Posterior vena cava (tissue), 2 donors: ENCODE results near the gene SLC2A3. TPM values are rescaled to one million over a fixed set of nuclear protein-coding genes. Genes with fewer than 3 reads are reported as not detected.
"Not testable (repeated sequence)": the region's sequence is repeated elsewhere in the genome, so short reads cannot be mapped to it uniquely, and the experiment has no call there.

Source experiments
- DNase-seq: peaks from one replicate; pipeline ENCODE4 v3.0.0-alpha.2; 2020; ENCODE audit warnings: low spot score
- intact Hi-C, 2 donors: fragments of 100-400 bp; cut with DNase I; formaldehyde crosslinking; loops; one replicate each; pipeline versions ENCODE4 v1.14.1 to v1.14.2; 2022 to 2023
- total RNA-seq, 2 donors: library from RNA; stranded (reverse); fragmentation: NEBNext Ultra II Directional; extraction: Animal tissue kit (Norgen Biotek cat#: 25700); gene quantifications; one replicate each; pipeline ENCODE4 v1.2.1, GENCODE V29; 2021
- donor health status: DM: yes; HTN: yes; CAD: no.
- donor health status: DM: yes; HTN: yes; CAD: no.

Gene SLC2A3
- total RNA-seq, 2 donors from 2014 or later: 74.3 to 103 TPM

DNA sequence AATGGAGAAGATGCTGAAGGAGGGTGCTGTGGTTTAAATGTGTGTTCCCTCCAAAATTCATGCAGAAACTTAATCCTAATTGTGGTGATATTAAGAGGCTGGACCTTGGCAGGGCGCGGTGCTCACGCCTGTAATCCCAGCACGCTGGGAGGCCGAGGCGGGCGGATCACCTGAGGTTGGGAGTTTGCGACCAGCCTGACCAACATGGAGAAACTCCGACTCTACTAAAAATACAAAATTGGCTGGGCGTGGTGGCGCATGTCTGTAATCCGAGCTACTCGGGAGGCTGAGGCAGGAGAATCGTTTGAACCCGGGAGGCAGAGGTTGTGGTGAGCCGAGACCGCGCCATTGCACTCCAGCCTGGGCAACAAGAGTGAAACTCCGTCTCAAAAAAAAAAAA lies 18.9 kb upstream of the SLC2A3 start:
- intact Hi-C loops, DNase-seq: not testable (repeated sequence)

DNA sequence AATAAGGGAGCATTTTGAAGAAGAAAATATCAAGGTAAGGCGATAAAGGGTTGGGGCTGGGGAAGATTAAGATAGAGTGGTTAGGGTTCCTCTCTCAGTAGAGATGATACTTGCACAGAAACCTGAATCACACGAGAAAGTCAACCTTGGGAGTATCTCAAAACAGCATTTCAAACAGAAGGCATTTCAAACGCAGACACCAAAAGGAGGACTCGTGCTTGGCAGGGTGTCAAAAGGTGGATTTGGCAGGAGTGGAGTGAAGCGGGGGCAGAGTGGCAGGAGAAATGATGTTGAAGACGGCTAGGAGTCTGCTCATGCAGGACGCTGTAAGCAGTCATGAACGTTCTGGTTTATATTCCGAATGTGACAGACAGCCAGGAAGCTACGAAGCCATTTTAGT lies 18.4 kb upstream of the SLC2A3 start:
- DNase-seq, intact Hi-C loops: not testable (repeated sequence)

DNA sequence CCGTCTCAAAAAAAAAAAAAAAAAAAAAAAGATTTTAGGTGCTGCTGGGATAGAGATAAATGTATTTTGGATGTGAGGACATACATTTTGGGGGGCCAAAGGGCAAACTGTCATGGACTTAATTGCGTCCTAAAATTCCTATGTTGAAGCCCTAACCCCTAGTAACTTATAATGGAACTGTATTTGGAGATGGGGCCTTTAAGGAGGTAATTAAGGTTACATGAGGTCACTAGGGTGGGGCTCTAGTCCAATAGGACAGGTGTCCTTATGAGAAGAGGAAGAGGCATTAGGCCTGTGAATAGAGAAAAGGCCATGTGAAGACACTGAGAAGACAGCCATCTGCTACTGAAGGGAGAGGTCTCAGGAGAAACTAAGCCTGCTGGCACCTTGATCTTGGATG lies 17.9 kb upstream of the SLC2A3 start:
- intact Hi-C loops, DNase-seq: not testable (repeated sequence)

DNA sequence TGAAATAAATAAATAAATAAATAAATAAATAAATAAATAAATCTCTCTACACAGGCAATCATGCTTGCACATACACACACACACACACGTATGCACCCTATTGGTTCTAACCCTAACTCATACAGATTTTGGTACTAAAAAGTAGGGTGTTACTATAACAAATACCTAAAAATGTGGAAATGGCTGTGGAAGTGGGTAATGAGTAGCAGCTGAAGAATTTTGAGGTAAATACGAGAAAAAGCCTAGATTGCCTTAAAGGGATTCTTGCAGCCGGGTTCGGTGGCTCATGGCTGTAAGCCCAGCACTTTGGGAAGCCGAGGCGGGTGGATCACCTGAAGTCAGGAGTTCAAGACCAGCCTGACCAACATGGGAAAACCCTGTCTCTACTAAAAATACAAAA lies 15.7 kb upstream of the SLC2A3 start:
- no peak for DNase-seq
- intact Hi-C loops: no loop called here

DNA sequence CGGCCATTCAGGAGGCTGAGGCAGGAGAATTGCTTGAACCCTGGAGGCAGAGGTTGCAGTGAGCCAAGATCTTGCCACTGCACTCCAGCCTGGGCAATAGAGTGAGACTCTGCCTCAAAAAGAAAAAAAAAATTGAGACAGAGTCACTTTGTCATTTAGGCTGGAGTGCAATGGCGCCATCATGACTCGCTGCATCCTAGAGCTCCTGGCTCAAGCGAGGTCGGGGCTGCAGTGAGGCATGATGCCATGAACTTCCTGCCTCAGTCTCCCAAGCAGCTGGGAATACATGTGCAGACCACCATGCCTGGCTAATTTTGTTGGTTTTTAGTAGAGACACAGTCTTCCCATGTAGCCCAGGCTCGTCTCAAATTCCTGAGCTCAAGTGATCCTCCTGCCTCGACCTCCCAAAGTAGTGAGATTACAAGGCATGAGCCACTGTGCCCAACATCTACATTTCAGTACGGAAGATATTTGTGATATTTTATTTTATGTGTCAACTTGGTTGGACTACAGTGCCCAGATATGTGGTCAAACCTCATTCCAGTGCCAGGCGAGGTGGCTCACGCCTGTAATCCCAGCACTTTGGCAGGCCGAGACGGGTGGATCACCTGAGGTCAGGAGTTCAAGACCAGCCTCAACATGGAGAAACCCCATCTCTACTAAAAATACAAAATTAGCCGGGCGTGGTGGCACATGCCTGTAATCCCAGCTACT lies 14.4 kb upstream of the SLC2A3 start:
- DNase-seq, intact Hi-C loops: not testable (repeated sequence)

DNA sequence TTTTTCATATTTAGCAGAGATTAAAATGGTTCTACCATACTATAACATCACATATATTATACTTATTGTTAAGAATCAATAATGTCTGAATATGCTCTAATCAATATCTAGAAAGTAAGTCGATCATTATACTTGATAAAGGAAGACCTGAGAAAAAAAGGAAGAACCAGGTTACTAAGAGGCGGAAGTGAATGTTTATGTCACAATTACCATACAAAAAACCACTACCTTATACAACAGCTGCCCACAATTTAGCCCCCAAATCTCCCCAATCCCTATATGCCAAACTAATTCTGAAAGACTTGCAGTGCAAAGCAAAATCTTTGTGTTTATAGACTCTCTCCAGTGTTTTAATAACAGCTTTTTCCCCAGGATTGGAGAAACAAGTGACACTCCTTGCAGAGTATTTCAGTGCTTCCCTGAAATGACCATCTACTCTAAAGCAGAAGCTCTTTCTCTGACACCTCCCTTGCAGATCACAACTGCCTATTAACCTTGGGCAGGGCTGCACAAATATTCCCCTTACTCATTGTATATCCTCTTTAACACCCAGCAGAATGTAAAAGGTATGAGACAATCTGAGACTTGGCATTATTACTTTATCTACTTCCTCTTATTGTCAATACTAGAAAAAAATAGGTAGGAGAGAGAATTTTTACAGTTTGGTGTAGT lies 12.7 kb upstream of the SLC2A3 start:
- intact Hi-C loops: no loop called here

DNA sequence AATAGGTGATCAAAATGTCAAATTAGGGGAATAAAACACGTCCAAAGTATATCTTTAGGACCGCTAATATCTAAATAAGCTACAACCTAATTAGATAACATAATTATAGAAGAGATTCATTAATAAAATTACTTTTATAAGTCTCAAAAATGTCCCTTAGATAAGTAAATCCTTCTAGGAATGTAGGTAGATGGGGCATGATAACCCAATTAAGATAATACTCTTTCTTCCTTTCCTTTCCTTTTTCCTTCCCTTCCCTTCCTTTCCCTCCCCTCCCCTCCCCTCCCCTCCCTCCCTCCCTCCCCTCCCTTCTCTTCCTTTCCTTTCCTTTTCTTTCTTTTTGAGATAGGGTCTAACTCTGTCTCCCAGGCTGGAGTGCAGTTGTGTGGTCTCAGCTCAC lies 11.0 kb upstream of the SLC2A3 start:
- intact Hi-C loops: no loop called here
- no peak for DNase-seq

More for the DNA sequence above, 12.7 kb upstream of the SLC2A3 start:
- no peak for DNase-seq

DNA sequence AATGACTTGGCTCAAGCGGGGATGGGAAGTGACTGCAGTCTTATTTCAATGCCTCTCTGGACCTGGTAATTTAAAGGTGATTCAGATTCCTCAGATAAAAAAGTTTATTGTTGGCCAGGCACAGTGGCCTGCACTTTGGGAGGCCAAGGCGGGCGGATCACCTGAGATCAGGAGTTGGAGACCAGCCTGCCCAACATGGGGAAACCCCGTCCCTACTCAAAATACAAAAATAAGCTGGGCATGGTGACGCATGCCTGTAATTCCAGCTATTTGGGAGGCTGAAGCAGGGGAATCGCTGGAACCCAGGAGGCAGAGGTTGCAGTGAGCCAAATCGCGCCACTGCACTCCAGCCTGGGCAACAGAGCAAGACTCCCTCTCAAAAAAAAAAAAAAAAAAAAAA lies 8.8 kb upstream of the SLC2A3 start:
- DNase-seq, intact Hi-C loops: not testable (repeated sequence)

DNA sequence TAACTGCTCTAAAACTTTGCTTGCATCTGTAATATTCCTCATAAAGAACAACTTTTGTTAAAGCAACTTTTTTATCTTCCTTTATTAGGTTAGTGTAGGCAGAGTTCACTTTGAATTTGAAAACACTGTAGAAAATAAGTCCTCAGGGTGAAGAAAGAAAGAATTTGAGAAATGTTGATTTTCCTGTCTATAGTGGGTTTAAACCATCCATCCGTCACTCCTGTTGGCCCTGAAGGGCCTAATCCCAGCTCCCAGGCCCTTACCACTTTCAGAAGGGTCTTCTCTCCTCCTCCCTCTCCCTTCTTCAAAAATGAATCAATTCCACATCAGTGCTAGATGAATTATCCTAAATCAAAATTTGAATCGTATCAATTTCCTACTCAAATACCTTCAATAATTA lies 4.9 kb upstream of the SLC2A3 start:
- DNase-seq: no peak
- intact Hi-C loops: no loop called here

DNA sequence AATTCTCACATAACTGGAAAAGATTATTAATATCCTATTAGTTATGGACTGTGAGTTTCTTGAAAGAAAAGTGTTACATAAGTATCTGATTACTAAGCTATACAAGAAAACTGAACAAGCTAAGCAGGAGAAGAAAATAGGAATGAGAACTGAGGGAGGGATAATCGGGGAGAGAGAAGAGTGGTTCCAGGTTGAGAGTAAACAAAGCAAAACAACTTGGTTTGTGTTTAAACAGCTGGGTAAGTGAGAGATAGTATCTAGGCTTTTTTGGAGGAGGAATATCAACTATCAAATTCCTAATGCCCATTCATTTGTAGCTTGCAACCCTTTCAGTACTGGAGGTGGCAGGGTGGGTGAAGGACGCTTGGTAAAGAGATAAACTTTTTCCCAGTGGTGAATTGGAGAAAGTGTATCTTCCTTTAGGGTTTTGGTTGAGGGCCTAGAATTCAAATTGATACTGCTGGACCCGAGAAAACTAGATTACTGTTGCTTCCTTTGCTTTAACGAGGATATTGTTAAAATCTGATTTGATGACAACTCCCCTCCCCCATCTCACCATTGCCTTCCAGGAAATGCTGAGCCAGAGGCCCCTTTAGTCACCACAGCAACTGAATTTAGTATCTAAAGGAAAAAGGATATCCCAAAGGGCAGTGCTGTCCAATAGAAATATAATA lies 2.0 kb upstream of the SLC2A3 start:
- no peak for DNase-seq
- intact Hi-C loops: no loop called here

DNA sequence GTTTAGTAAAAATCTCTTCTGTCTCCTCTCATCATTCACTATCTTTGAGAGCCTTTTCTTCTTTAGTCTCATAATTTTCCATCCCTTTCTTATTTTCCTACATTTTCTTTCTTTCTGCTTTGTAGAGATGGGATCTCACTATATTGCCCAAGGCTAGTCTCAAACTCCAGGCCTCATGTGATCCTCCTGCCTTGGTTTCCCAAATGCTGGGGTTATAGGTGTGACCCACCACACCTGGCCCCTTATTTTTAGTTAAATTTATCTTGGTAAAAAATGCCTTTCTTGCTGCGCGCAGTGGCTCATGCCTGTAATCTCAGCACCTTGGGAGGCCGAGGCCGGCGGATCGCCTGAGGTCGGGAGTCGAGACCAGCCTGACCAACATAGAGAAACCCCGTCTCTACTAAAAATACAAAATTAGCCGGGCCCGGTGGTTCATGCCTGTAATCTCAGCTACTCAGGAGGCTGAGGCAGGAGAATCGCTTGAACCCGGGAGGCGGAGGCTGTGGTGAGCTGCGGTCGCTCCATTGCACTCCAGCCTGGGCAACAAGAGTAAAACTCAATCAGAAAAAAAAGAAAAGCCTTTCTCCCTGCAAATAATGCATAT lies 996 bp downstream of the SLC2A3 start:
- intact Hi-C loops: loop anchor here in 1 of 2 donors (5.0 kb wide), 1 partner anchor 57 kb away; no protein-coding TSS in a partner anchor
- no peak for DNase-seq

DNA sequence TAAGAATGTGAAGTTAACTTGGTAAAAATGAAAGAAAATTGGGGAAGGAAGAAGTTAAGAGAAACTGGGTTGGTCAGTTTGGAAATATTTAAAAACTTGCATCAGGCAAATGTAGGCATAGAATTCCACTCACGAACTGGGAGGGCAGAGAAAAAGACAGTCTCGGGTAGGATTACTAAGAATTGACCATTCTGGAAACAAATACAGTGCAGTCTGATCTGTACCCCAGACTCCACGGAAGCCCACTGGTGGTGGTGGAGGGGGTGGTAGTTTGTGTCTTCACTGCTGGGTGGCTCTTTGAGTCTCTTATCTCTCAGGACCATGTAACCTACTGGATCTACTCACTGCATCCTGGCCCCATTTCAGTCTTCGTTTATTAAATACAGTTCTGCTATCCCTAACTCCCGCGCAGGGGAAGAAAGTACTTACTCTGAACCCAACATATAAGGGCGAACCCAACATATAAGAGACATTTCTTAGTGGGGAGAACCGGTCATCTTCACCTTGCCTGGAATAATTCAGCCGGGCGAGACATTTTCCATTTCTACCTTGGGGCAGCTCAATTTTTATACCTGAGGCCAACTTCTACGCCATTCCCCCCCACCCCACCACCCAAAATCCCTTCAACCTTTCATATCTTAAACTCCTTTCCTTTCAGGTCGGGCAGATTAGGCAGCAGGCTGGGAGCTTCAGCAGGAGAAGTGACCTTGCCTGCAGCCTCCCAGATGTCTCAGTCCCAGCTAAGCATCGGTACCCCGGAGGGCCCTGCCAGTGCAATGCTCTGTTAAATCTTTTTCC lies 1.7 kb downstream of the SLC2A3 start:
- DNase-seq: no peak
- intact Hi-C loops: loop anchor here in 1 of 2 donors (5.0 kb wide), 1 partner anchor 58 kb away; no protein-coding TSS in a partner anchor

DNA sequence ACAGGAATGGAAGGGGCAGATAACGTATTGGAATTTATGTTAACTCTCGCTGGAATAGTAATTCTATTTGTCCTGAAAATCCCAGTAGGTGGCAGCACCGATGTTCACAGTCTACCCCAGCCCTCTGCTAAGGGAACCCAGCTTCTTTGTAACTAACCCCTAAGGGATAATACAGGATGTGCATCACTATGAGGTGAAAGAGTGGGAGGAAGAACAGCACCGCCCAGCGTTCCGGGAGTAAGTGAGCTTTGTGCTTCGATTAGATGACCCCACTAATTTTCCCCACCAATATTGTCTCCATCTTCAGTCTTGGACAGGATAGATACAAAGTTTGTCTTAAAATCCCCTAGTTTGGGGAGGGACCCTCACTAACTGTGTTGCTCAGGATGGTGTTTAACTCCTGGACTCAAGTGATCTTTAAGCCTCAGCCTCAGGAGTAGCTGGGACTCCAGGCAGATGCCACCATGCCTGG lies 2.7 kb downstream of the SLC2A3 start:
- peak; percentile 91 for DNase-seq
- intact Hi-C loops: loop anchor here in 1 of 2 donors (5.0 kb wide), 1 partner anchor 59 kb away; no protein-coding TSS in a partner anchor

DNA sequence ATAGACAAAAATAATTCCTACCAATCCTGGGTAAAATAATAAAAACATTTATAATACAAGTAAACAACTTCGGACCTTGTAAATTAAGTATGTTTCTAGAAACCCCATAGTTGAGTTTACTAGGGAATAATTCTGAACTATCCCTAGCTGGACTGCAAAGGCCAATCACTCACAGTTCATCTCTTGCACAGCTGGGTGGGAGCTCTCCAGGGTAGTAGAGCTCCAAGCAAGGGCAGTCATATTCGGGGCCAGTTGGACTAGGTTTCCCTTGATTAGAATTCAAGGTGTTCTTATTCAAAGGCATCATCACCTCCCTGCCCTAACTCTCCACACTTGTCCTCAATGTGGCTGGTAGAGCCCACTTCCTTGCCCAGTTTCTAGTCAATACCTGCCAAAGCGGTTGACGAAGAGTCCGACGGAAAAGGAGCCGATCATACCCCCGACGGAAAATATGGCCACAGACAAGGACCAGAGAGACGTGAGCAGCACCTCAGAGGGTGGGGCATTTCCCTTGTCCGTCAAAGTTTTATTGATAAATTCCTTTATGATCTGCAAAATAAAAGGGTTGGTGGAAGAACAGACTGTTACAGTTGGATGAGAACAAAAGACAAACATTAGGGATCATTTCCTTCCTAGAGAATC lies 3.3 kb downstream of the SLC2A3 start:
- not testable (repeated sequence) for DNase-seq
- intact Hi-C loops: loop anchor here in 1 of 2 donors (5.0 kb wide), 1 partner anchor 60 kb away; no protein-coding TSS in a partner anchor

DNA sequence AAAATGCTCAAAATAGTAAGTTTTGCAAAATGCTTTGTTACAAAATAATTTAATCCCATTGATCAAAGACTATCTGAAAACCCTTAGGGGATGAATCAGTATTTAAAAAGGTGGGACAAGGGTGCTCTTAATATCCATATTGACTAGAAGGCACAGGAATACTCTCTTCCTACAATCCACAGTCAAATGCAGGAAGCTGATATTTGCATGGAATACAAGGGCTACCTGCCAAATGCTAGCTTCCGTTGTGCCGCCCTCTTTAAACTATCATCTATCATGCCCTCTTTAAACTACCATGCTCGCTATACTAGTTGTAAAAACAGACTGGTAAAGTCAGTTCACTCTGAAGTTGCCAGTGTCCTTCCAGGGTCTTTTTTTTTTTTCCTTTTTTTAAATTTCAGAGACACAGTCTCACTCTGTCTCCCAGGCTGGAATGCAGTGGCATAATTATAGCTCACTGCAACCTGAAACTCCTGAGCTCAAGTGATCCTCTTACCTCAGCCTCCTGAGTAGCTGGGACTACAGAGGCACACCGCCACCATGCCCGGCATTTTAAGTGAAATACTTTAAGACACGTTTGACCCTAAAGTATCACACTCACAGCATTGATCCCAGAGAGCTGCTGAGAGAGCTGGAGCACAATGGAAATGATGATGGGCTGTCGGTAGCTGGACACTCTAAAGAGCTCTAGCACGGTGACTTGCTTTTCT lies 6.7 kb downstream of the SLC2A3 start:
- intact Hi-C loops: no loop called here
- no peak for DNase-seq

DNA sequence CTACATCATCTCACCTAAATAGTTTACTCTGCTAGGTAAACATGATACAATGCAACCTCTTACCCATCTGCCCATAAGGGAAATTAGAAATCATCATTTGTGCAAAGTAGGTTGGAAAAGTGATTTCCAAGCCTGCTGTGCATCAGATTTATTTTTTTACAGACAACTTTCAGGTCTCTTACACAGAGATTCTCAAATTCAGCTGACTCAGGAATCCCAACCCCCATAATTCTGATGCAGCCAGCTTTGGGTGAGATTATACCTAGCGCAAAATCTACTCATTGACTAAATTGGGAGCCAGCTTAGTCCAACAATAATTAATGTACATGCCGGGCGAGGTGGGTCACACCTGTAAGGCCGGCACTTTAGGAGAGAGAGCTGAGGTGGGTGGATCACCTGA lies 8.5 kb downstream of the SLC2A3 start:
- DNase-seq: no peak
- intact Hi-C loops: no loop called here

DNA sequence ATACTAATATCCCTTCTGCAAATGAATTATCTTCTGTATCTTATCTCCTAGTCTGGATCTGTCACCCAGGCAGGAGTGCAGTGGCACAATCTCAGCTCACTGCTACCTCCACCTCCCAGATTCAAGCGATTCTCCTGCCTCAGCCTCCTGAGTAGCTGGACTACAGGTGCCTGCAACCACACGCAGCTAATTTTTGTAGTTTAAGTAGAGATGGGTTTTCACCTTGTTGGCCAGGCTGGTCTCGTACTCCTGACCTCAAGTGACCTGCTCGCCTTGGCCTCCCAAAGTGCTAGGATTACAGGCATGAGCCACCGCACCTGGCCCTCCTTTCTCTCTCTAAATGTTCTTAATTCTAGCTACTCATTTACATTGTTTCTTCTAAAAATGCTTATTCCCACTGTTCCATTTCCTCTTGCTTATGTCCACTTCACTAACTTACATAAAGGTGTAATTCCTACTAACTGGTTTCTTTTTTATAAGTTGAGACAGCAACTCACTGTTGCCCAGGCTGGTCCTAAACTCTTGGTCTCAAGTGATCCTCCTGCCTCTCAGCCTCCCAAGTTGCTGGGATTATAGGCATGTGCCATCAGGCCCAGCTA lies 9.8 kb downstream of the SLC2A3 start:
- DNase-seq, intact Hi-C loops: not testable (repeated sequence)
